Osteoblast (primary cell): ENCODE measurements around the gene RABGAP1L. TPM values are rescaled to one million over a fixed set of nuclear protein-coding genes. Genes with fewer than 3 reads are reported as not detected.

Experiments
- DNase-seq: peaks from one replicate; pipeline ENCODE4 v3.0.0; 2011; ENCODE audit warnings: low spot score, mixed read lengths; ENCODE audit not compliant: insufficient read length; ENCODE audit errors: missing footprints
- H2AFZ ChIP-seq: 2 replicates; pipeline ENCODE4 v1.6.0; 2011; ENCODE audit warnings: mild to moderate bottlenecking, low read length
- H3K27ac ChIP-seq: 2 replicates; pipeline ENCODE4 v1.5.1; 2011; ENCODE audit warnings: mild to moderate bottlenecking, low read depth, low read length, moderate library complexity
- H3K27me3 ChIP-seq: 2 replicates; pipeline ENCODE4 v1.6.0; 2012; ENCODE audit warnings: mild to moderate bottlenecking, control low read depth, inconsistent platforms, low read length, moderate library complexity; ENCODE audit not compliant: insufficient read depth
- H3K36me3 ChIP-seq: 2 replicates; pipeline ENCODE4 v1.5.1; 2011; ENCODE audit warnings: mild to moderate bottlenecking, low read length, control low read depth, moderate library complexity; ENCODE audit not compliant: insufficient read depth
- H3K4me1 ChIP-seq: 2 replicates; pipeline ENCODE4 v1.5.1; 2011; ENCODE audit warnings: mild to moderate bottlenecking, low read length, control low read depth, moderate library complexity; ENCODE audit not compliant: insufficient read depth
- H3K4me2 ChIP-seq: 2 replicates; pipeline ENCODE4 v1.6.0; 2011; ENCODE audit warnings: mild to moderate bottlenecking, low read length; ENCODE audit not compliant: insufficient read depth
- H3K4me3 ChIP-seq: fragments of 200-600 bp; sonication (generic); 3 replicates; pipeline ENCODE4 v1.5.1; 2012; ENCODE audit warnings: mild to moderate bottlenecking, low read length, inconsistent platforms; ENCODE audit not compliant: insufficient read depth
- H3K79me2 ChIP-seq: 2 replicates; pipeline ENCODE4 v1.6.0; 2012; ENCODE audit warnings: mild to moderate bottlenecking, low read length, control low read depth, inconsistent platforms; ENCODE audit not compliant: insufficient read depth
- H3K9me3 ChIP-seq: 2 replicates; pipeline ENCODE4 v1.5.1; 2011; ENCODE audit warnings: low read depth, low read length, control low read depth
- H4K20me1 ChIP-seq: 2 replicates; pipeline ENCODE4 v1.6.0; 2012; ENCODE audit warnings: mild to moderate bottlenecking, low read length, control low read depth; ENCODE audit not compliant: insufficient read depth
- total RNA-seq: library from RNA; depleted of rRNA; stranded (reverse); fragments of >200 nt; gene quantifications from 2 replicates; pipeline ENCODE4 v1.2.3, GENCODE V29; 2012
- TF ChIP-seq, protein P1 (sequence below): IDR thresholded peaks from 2 replicates; pipeline ENCODE4 v1.5.1; 2011; ENCODE audit warnings: mild to moderate bottlenecking, low read depth, low read length, moderate library complexity; ENCODE audit errors: extremely low read depth

RABGAP1L gene
- total RNA-seq, 1 donor: 30.0 TPM

DNA sequence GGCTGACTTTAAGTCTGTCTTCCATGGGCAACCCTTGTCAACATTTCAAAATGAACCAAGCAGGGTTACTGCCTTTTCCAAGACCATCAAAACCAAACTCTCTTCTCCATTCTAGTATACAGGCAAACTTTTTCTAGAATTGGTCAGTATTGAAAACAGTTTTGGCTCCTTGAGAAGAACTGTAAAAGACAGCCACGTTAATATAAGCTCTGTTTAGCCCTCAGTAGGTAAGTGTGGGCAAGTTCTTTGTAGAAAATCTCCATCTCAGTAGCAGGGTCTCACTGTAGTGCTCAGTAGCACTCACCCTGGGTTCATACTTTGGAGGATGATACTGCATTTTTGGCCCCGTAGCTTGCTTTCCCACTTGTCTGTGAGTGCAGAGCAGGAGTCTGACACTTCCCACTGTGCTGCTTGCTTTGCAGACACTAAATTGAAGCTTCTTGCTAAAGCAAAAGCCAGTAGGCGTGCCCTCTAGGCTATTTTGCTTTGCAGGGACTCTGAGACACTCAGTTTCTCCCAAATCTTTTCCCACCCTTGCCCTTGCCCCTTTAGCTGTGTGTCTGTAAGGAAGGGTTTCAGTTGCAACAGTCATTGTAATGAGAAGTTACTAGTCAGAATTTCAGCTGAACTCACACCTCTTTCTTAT lies 806.2 kb downstream of the RABGAP1L start:
- DNase-seq: no peak
- Histone ChIP-seq H3K36me3 (no peaks in the 10 kb centered on the region), H4K20me1 (no peaks in the 10 kb centered on the region), H3K4me3 (no peak overlapping the region), H3K27ac (no peak overlapping the region), H3K27me3 (no peaks in the 10 kb centered on the region), H3K4me1 (peaks cover 13% of the 10 kb centered on the region), H2AFZ (no peak overlapping the region), H3K79me2 (no peaks in the 10 kb centered on the region), H3K4me2 (no peak overlapping the region), H3K9me3 (no peaks in the 10 kb centered on the region)
- TF ChIP-seq, protein P1, sequence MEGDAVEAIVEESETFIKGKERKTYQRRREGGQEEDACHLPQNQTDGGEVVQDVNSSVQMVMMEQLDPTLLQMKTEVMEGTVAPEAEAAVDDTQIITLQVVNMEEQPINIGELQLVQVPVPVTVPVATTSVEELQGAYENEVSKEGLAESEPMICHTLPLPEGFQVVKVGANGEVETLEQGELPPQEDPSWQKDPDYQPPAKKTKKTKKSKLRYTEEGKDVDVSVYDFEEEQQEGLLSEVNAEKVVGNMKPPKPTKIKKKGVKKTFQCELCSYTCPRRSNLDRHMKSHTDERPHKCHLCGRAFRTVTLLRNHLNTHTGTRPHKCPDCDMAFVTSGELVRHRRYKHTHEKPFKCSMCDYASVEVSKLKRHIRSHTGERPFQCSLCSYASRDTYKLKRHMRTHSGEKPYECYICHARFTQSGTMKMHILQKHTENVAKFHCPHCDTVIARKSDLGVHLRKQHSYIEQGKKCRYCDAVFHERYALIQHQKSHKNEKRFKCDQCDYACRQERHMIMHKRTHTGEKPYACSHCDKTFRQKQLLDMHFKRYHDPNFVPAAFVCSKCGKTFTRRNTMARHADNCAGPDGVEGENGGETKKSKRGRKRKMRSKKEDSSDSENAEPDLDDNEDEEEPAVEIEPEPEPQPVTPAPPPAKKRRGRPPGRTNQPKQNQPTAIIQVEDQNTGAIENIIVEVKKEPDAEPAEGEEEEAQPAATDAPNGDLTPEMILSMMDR: no peak

DNA sequence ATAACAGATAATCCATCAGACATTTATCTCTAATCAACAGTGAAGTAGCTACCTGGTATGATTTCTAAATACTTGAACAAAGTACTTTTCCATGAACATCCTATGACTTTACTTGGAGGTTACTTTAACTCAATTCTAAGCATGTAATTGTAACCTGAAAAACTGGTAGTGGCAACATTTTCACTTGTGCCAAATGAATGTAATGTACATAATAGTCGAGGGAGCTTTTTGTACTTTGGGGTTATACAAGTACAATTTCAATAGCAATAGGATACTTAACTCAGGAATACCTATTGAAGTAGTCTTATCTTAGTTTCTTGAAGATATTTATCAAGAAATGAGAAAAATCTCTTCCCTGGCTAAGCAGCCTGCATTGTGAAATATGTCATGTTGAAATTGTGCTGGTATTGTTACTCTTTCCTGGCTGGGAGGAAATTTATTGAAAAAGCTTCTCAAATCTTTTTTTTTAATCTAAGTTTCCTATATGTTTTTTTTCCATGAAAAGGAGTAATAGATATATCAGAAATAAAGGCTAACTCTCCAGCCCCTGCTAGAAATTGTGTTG lies 806.8 kb downstream of the RABGAP1L start:
- no peak for DNase-seq
- Histone ChIP-seq H3K4me1 (peaks cover 13% of the 10 kb centered on the region), H3K27me3 (no peaks in the 10 kb centered on the region), H3K79me2 (no peaks in the 10 kb centered on the region), H3K27ac (no peak overlapping the region), H3K9me3 (no peaks in the 10 kb centered on the region), H4K20me1 (no peaks in the 10 kb centered on the region), H3K4me2 (no peak overlapping the region), H3K4me3 (no peak overlapping the region), H2AFZ (no peak overlapping the region), H3K36me3 (no peaks in the 10 kb centered on the region)
- TF ChIP-seq, protein P1: no peak

DNA sequence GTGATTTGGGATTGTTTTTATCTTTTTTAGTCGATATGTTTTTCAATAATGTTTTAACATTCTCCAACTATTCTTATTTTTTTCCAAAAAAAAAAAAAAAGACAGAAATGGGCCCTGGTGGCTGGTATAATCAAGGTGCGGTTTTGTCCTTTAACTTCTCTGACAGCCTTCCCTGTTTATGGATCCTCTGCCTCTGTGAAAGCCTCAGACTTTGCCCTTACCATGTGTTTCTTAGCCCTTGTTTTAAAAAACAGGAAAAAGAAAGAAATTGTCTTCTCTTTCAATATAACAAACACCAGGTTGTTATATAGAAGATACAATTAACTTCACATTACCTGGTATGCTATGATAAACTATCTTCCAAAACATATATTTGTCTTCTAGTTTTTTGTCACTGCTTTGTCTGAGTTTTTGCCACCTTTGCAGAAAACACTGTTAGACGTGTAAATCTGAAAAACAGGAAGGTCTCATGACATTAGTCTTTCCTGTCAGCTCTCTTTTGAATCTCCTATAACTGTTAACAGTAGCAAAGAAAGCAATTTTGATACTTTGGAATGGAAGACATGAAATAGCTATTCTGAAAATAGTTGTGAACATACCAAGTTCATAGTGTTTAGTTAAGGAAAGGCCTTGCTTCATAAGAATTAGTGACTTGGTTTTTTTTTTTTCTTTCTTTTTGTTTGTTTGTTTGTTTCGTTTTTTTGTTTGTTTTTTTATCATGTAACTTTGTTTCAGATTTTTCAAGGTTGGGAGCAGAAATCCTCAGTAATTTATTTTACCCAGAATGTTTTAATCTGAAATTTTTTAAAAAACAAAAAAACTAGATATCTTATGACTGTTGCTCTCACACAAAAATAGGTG lies 808.8 kb downstream of the RABGAP1L start:
- TF ChIP-seq, protein P1: no peak
- no peaks in the 10 kb centered on the region for H4K20me1 ChIP-seq
- no peak overlapping the region for H2AFZ ChIP-seq
- H3K4me2 ChIP-seq: peak overlapping the region; percentile 1
- no peak overlapping the region for H3K4me3 ChIP-seq
- H3K9me3 ChIP-seq: no peaks in the 10 kb centered on the region
- DNase-seq: no peak
- H3K36me3 ChIP-seq: no peaks in the 10 kb centered on the region
- H3K27ac ChIP-seq: no peak overlapping the region
- no peaks in the 10 kb centered on the region for H3K27me3 ChIP-seq
- H3K4me1 ChIP-seq: peaks cover 13% of the 10 kb centered on the region
- no peaks in the 10 kb centered on the region for H3K79me2 ChIP-seq

DNA sequence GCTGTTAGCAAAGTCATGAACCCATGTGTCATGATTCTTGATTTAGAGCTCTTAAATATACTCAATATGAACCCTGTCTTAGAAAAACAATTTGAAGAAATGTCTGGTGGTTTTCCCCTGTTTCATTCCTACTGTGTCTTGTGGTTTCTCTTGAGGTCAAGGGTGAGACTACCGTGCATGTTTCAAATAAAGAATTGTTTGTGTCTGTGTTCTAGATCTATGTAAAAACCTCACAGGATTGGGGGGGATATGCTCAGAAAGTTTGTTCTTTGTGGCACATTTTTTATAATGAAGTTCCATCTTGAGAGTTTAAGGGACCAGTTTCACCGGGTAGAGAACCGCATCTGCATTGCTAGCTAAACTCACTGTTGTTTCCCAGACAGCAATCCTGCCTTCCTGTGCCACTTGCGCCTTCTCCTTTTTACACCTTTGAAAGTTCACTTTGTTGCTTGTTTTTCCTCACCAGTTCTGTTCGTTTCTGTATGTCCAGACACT lies 809.5 kb downstream of the RABGAP1L start:
- Histone ChIP-seq H3K27me3 (no peaks in the 10 kb centered on the region), H4K20me1 (no peaks in the 10 kb centered on the region), H3K79me2 (no peaks in the 10 kb centered on the region), H3K27ac (no peak overlapping the region), H3K9me3 (no peaks in the 10 kb centered on the region), H3K4me1 (peaks cover 13% of the 10 kb centered on the region), H3K4me3 (no peak overlapping the region), H2AFZ (no peak overlapping the region), H3K36me3 (no peaks in the 10 kb centered on the region), H3K4me2 (peak overlapping the region; percentile 1)
- TF ChIP-seq, protein P1: no peak
- no peak for DNase-seq
